Stimulated activated naive CD8-positive, alpha-beta T cell treated with anti-CD3 and anti-CD28 coated beads, Interleukin-15, Interleukin-2, amounts not matched to agents 100 ng/mL and 50 ng/mL, for 24 hours (primary cell): Measurements from ENCODE around the gene IL36B.

Source experiments
- H3K27ac Mint-ChIP-seq: one replicate; pipeline ENCODE4 v1.8.0; 2021; ENCODE audit warnings: mild to moderate bottlenecking, mixed read lengths
- H3K27me3 Mint-ChIP-seq: one replicate; pipeline ENCODE4 v1.8.0; 2021; ENCODE audit warnings: mixed read lengths
- H3K36me3 Mint-ChIP-seq: one replicate; pipeline ENCODE4 v1.8.0; 2021; ENCODE audit warnings: low read depth, mixed read lengths
- H3K4me1 Mint-ChIP-seq: one replicate; pipeline ENCODE4 v1.8.0; 2021; ENCODE audit warnings: low read depth, mixed read lengths
- H3K4me3 Mint-ChIP-seq: one replicate; pipeline ENCODE4 v1.8.0; 2021; ENCODE audit warnings: mild to moderate bottlenecking, mixed read lengths
- H3K9me3 Mint-ChIP-seq: one replicate; pipeline ENCODE4 v1.8.0; 2021; ENCODE audit warnings: mixed read lengths

The IL36B gene

GRCh38 chr2:113067681-113068080 lies 15.0 kb upstream of the IL36B start, which contains the start of gene IL1F10:
TSS of gene IL1F10 (plus strand) at chr2:113067970. CDS start at chr2:113072739, 4,769 bp downstream.
- Mint-ChIP-seq H3K27me3 (no peaks in the 10 kb centered on the region), H3K4me1 (no peaks in the 10 kb centered on the region), H3K9me3 (peaks cover 4% of the 10 kb centered on the region), H3K27ac (no peak within 1 kb of the TSS), H3K36me3 (no peaks in the 10 kb centered on the region), H3K4me3 (no peak within 1 kb of the TSS)

- Mint-ChIP-seq H3K9me3 (peaks cover 4% of the 10 kb centered on the region), H3K4me3 (no peak overlapping the region), H3K4me1 (no peaks in the 10 kb centered on the region), H3K27ac (no peak overlapping the region), H3K27me3 (no peaks in the 10 kb centered on the region), H3K36me3 (no peaks in the 10 kb centered on the region)
These were observed 12.2 kb upstream of the IL36B start for GRCh38 chr2:113064898-113065297.

GRCh38 chr2:113064281-113064680 lies 11.6 kb upstream of the IL36B start:
- H3K27ac Mint-ChIP-seq, result no peak overlapping the region
- H3K36me3 Mint-ChIP-seq, result no peaks in the 10 kb centered on the region
- H3K4me3 Mint-ChIP-seq, result no peak overlapping the region
- no peaks in the 10 kb centered on the region for H3K4me1 Mint-ChIP-seq
- peaks cover 4% of the 10 kb centered on the region for H3K9me3 Mint-ChIP-seq
- H3K27me3 Mint-ChIP-seq, result no peaks in the 10 kb centered on the region

- Mint-ChIP-seq H3K36me3 (no peaks in the 10 kb centered on the region), H3K9me3 (peaks cover 4% of the 10 kb centered on the region), H3K27ac (no peak overlapping the region), H3K27me3 (no peaks in the 10 kb centered on the region), H3K4me1 (no peaks in the 10 kb centered on the region), H3K4me3 (no peak overlapping the region)
These were observed 9.5 kb upstream of the IL36B start for GRCh38 chr2:113061896-113062770.

- Mint-ChIP-seq H3K27ac (no peak overlapping the region), H3K36me3 (no peaks in the 10 kb centered on the region), H3K9me3 (peaks cover 7% of the 10 kb centered on the region), H3K4me3 (no peak overlapping the region), H3K4me1 (peaks cover 6% of the 10 kb centered on the region), H3K27me3 (no peaks in the 10 kb centered on the region)
These were observed 8.6 kb upstream of the IL36B start for GRCh38 chr2:113061241-113061640.

- H3K4me1 Mint-ChIP-seq, result peaks cover 8% of the 10 kb centered on the region
- peaks cover 9% of the 10 kb centered on the region for H3K9me3 Mint-ChIP-seq
- no peaks in the 10 kb centered on the region for H3K27me3 Mint-ChIP-seq
- H3K4me3 Mint-ChIP-seq, result no peak overlapping the region
- H3K27ac Mint-ChIP-seq, result no peak overlapping the region
- H3K36me3 Mint-ChIP-seq, result no peaks in the 10 kb centered on the region
These were observed 8.1 kb upstream of the IL36B start for GRCh38 chr2:113060796-113061195.

GRCh38 chr2:113060396-113060795 lies 7.7 kb upstream of the IL36B start:
- peaks cover 8% of the 10 kb centered on the region for H3K4me1 Mint-ChIP-seq
- peaks cover 11% of the 10 kb centered on the region for H3K9me3 Mint-ChIP-seq
- H3K36me3 Mint-ChIP-seq, result no peaks in the 10 kb centered on the region
- no peaks in the 10 kb centered on the region for H3K27me3 Mint-ChIP-seq
- H3K27ac Mint-ChIP-seq, result no peak overlapping the region
- no peak overlapping the region for H3K4me3 Mint-ChIP-seq

- no peaks in the 10 kb centered on the region for H3K27me3 Mint-ChIP-seq
- H3K27ac Mint-ChIP-seq, result no peak within 1 kb of the TSS
- no peaks in the 10 kb centered on the region for H3K36me3 Mint-ChIP-seq
- no peak within 1 kb of the TSS for H3K4me3 Mint-ChIP-seq
- H3K4me1 Mint-ChIP-seq, result peaks cover 12% of the 10 kb centered on the region
- peaks cover 19% of the 10 kb centered on the region for H3K9me3 Mint-ChIP-seq
These were observed 6.6 kb upstream of the IL36B start, which contains the start of gene IL36RN for GRCh38 chr2:113058998-113059960. TSS of gene IL36RN (plus strand) at chr2:113059198. CDS start at chr2:113059439, 241 bp downstream.

- Mint-ChIP-seq H3K27me3 (no peaks in the 10 kb centered on the region), H3K4me3 (no peak overlapping the region), H3K9me3 (peaks cover 24% of the 10 kb centered on the region), H3K36me3 (peaks cover 4% of the 10 kb centered on the region), H3K4me1 (peaks cover 17% of the 10 kb centered on the region), H3K27ac (no peak overlapping the region)
These were observed 5.8 kb upstream of the IL36B start for GRCh38 chr2:113058411-113058994.

GRCh38 chr2:113057117-113057516 lies 4.5 kb upstream of the IL36B start:
- no peak overlapping the region for H3K4me3 Mint-ChIP-seq
- peaks cover 4% of the 10 kb centered on the region for H3K36me3 Mint-ChIP-seq
- peaks cover 17% of the 10 kb centered on the region for H3K4me1 Mint-ChIP-seq
- peaks cover 24% of the 10 kb centered on the region for H3K9me3 Mint-ChIP-seq
- H3K27me3 Mint-ChIP-seq, result no peaks in the 10 kb centered on the region
- no peak overlapping the region for H3K27ac Mint-ChIP-seq

- Mint-ChIP-seq H3K9me3 (peaks cover 24% of the 10 kb centered on the region), H3K4me3 (no peak overlapping the region), H3K27ac (peak overlapping the region; percentile 19), H3K27me3 (no peaks in the 10 kb centered on the region), H3K4me1 (peaks cover 17% of the 10 kb centered on the region), H3K36me3 (peaks cover 4% of the 10 kb centered on the region)
These were observed 3.9 kb upstream of the IL36B start for GRCh38 chr2:113056521-113056920.

GRCh38 chr2:113054066-113054465 lies 1.4 kb upstream of the IL36B start:
- Mint-ChIP-seq H3K4me1 (peaks cover 17% of the 10 kb centered on the region), H3K36me3 (peaks cover 4% of the 10 kb centered on the region), H3K27ac (no peak overlapping the region), H3K27me3 (no peaks in the 10 kb centered on the region), H3K4me3 (no peak overlapping the region), H3K9me3 (peaks cover 24% of the 10 kb centered on the region)

GRCh38 chr2:113053666-113054065 lies 999 bp upstream of the IL36B start:
- H3K9me3 Mint-ChIP-seq, result peaks cover 24% of the 10 kb centered on the region
- H3K27ac Mint-ChIP-seq, result no peak overlapping the region
- H3K36me3 Mint-ChIP-seq, result peaks cover 4% of the 10 kb centered on the region
- H3K4me3 Mint-ChIP-seq, result no peak overlapping the region
- no peaks in the 10 kb centered on the region for H3K27me3 Mint-ChIP-seq
- peaks cover 17% of the 10 kb centered on the region for H3K4me1 Mint-ChIP-seq

GRCh38 chr2:113050921-113051895 lies 1.5 kb downstream of the IL36B start:
- Mint-ChIP-seq H3K36me3 (peaks cover 4% of the 10 kb centered on the region), H3K27ac (no peak overlapping the region), H3K4me3 (no peak overlapping the region), H3K4me1 (peaks cover 10% of the 10 kb centered on the region), H3K9me3 (peaks cover 20% of the 10 kb centered on the region), H3K27me3 (peaks cover 3% of the 10 kb centered on the region)
